ENCODE data around the gene TMX3.

Gene TMX3

DNA sequence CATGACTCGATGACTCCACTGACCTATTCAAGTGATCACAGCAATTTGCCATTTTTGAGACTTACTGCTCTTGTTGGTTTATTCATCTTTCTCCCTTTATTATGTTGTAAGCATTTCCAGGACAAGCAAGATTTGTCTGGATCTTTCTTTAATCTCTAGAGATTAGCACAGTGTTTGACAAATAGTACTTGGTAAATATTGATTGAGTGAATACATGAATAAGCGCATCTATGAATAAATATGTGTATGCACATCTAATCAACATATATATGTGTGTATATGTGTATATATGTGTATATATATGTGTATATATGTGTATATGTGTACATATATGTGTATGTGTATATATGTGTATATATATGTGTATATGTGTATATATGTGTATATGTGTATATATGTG is 7.3 kb downstream of the TMX3 start:
- DNase-seq: no peak

DNA sequence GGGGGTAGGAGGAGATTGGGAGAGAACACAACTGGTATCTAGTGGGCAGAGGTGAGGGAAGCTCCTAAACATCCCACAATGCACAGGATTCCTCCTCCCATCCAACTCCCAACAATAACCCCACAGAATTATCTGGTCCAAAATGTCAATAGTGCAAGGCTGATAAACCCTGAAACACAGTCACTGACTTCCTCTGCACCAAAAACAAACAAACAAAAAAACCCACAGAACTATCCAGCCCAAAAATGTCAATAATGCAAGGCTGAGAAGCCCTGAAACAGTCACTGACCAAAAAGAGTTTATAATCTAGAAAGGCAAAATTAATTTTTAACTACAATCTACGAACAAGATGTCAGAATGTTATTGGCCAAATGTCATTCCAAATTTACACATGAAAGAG is 9.8 kb downstream of the TMX3 start:
- DNase-seq: no peak

DNA sequence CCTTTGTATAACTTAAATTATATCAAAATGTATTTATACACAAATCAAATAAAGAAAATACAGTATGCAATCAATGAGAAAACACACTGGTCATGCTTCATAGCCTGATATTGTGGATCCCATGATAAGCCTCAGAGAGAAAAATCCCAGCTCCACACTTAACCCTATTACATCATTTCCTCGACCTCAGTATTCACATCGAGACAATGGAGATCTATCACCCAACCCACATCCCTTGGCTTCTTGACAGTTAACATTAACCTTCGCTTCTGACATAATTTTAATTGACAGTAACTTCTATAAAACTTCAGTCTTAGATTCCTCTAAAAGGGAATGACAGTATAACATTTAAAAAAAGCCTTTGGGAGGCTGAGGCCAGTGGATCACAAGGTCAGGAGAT is 11.6 kb downstream of the TMX3 start:
- DNase-seq: no peak

DNA sequence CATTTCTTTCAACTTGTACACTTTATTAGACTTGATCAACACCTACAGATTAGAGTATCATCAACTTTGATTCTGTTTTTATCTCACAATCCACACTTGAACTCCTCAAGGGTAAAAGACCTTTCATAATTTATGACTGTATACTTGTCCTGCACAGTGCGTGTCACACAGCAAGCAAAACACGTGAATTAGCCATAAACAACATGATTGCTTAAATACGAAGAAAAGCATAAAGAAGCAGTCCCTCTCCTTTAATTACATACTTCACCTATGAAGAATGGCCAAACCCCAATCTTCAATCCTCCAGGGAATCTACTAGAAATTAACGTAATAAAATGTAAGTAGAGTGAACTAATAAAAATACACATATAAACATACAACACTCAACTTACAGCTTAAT is 13.6 kb downstream of the TMX3 start:
- no peak for DNase-seq

DNA sequence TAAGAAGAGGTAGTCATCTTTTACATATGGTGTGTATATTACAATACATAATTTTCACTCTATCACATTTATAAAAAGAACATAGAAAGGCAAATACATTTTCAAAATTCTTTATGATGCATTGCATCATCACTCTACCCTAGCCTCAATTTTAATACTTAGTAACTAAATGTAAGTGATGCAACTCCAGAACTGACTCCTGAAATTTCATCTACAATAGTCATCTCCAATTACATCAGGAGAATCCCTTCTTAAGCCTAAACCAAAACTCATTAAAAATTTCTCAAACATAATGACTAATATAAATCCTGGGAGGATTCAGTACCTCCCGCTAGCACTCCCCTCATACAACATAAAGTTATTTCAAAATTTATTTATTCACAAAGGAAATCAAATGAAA is 15.9 kb downstream of the TMX3 start:
- no peak for DNase-seq

DNA sequence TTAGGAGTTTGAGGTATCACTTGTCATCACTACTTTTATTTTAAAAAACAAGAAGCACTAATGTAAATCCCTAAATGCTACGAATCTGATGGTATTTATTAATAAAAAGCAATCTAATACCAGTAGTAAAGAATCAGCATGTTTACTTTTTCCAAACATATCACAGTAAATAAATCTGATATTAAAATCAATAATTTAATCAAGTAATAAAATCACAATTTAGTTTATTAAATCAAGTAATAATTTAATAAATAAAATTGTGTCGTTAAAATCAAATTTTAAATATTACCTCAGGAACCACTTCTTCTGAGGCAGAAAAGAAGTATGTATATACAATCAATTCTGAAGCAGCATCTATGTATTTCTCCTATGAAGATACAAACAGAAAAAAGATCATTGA is 18.0 kb downstream of the TMX3 start:
- no peak for DNase-seq

DNA sequence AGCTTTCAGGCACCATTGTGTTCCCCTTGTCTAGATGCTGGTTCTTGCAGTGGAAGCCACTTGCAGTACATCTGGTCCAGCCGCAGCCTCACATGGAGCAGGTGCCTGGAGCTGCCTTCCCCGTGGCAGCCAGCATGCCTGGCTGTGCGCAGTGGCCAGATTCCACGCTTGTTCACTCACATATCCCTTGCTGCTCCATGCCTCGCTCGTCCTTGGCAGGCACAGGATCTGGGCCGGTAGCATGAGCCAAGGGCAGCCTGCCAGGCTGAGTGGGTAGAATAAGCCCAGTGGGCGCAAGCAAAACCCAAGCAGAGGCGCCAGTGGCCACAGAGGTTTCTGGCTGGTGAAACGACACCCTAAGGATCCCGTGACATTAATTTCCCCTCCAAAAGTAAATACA is 20.6 kb downstream of the TMX3 start:
- no peak for DNase-seq

DNA sequence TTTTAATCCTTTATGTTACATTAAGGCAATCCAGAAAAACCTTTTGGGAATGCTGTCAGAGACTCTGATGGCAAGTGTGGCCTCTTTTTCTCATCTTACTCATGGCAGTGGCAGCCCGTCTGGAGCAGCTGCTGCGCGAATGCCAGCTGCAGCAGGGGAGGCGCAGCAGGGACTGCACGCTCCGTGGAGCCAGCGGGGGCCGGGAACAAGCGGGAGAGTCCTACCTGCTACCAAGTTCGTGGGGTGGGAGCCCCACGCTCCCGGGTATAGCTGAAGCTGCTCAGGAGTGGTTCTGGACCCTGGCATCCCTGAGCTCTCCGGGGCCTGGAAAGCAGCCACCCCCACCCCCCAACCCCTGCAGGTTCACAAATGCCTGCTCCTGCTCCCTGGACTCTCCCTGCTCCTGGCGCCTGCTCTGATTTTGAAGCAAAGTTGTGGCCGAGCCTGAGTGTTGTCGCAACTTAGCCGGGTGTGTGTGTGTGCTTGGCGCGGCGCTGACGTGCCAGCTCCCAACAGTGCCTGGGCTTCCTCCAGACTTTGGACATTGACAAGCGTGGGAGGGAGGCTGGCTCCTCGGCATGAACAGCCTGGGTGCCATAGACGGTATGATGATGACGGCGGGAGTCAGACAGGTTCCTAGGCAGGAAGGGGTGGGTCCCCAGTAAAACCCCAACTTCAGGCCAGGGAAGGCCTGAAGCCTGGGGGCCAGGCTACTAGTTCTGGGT is 21.7 kb downstream of the TMX3 start:
- DNase-seq: no peak

DNA sequence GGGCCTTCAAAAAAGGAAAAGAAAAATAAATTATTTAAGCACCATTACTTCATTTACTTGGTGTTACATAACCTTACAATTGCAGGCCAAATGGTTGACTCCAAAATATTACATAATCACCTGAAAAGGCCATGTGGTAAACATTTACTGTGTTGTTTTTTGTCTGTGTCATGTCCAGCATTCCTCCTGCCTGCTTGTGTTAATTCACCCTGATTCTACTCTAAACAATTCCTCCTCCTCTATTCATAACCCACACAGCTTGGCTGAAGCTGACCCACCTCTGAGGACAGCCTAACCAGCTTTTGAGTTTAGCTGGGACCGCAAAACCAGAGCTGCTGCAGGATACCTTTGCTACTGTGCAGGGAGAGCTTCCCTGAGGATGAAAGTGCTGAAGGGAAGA is 35.4 kb downstream of the TMX3 start:
- DNase-seq: no peak

DNA sequence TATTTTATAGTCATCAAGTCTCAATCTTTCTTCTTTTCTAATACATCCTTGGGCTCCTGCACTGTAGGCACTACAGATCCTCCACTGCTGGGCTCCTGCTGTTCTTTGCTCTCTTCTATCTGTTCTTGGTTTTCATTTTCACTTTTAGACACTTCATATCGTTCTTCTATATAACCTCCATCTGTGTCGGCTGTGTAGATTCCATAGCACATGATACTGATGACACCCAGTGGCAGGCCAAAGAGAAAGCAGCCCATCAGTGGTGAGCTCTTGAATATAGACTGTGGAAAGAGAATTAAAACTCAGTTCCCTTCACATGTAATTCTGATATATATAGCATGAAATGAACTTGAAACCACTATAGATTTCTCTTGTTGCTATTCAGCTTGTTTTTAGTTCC is 38.0 kb downstream of the TMX3 start:
- DNase-seq: no peak

DNA sequence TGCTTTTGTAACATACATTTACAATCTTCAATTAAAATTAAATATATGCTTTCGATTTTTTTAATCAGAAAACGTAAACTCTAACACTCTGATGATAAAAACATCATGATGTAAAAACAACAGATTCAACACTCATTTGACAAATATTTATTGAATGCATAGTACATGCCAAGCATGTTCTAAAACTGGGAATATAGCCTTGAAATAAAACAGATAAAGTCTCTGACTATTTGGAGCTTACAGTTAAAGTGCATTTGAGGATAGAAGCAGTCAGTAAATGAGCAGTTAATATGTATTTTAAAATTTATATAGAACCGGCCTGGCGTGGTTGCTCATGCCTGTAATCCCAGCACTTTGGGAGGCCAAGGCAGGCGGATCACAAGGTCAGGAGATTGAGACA is 47.8 kb downstream of the TMX3 start:
- DNase-seq: no peak

DNA sequence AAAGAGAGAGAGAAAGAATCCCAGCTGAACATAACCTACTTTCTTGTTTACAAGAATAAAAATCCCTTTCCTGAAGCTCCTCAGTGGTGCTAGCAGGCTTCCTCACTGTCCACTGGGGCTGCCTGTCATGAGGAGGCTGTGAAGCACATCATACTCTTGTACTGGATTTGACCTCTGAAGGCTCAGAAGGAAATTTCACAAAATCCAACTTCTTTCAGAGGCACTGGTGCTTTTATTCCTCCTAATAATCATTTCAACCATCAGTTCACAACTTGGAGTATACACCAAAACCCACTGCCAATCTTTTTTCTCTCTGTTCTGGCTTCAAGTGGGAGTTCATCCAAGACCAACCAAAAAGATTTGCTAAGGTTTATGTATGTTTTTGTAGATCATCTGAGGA is 48.5 kb downstream of the TMX3 start:
- DNase-seq: no peak

DNA sequence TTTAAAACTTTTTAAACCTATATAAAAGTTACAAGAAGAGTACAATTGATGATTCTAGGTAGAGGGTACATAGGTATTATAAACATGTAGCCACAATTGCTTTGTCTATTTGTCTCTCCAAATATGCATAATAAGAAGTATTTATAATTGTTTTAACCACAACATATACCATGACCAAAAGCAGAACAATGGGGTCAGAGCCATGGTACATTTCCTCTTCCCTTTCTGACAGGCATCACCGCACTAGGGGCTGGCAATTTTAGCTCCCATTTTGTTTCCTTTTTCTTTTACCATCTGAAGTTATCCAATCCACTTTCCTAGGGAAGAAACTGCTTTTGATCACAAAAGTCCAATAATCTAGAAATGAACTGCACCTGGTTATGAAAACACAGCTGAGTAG is 49.3 kb downstream of the TMX3 start:
- DNase-seq: no peak

DNA sequence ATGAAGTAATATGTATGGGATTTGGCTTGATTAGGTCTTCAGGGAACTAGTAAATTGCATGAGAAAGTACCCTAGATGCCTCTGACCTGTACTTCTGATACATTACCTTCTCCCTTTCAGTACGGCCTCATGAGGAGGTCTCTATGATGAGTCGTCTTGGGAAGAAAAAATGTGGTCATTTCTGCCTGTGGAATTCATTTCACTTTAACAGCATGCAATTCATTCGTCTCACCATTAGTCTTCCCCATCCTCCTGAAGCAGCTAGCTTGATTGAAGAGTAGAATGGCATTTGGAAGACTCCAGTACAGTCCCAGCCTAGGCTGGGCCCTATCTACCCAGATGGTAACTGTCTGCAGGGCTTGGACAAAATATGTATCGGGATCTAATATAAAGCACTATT is 52.2 kb downstream of the TMX3 start:
- no peak for DNase-seq

DNA sequence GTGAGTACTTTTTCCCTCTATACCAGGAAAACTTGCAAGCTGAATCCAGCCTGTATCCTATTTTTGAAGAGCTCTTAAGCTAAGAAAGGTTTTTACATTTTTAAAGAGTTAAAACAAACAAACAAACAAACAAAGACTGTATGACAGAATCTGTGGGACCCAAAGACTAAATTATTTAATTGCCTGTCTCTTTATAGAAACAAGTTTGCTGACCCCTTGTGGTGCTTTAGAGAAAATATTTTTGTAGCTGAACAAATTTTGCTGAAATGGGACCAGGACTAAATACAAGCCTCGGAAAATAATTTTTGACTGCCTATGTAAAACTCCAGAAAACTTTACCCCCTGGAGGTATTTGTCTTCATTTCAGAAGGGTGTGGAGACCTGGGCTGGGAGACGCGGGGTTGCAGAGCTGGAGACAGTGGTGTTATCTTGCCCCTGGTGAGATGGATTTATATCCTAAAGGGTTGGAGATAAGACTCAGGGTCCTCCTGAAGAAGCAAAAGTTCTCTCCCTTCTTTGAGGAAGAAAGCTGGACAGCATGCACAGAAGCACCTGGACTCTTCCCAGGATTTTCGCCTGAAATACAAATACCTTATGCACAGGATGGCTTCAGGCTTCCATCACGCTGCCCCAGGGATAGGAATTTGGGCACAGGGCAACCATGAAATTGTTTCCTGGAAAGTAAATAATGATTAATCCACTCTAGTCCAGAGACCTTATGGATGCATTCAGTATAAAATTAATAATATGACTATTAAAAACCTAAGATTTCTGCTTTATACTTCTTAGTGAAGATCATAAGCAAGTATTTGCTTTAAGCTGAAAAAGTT is 54.3 kb downstream of the TMX3 start:
- no peak for DNase-seq

DNA sequence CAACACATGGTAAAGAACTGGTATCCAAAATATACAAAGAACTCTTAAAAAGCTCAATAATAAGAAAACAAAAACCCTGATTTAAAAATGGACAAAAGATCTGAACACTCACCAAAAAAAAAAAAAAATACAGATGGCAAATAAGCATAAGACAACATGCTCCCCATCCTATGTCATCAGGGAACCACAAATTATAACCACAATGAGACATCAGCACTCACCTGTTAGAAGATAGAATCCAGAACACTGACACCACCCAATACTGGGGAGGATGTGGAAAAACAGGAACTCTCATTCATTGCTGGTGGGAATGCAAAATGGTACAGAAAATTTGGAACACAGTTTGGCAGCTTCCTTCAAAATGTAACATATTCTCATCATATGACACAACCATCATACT is 66.7 kb downstream of the TMX3 start:
- no peak for DNase-seq

DNA sequence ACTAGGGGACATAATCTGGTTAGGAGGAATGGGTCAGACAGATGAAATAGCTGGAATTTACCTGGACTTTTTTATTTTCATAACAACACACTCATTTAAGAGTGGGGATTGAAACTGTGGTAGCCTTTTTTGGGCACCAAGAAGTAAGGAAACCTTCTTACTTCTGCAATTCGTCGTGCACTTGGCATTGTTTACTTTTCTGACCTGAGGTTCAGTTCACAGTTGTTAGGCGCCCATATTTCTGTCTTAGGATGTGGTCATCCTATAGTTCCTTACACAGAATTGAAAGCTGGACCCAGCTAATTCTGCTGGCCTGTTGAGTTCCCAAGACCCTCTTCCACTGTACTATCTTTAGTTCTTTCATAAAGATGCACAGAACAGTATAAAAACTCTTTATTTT is 72.9 kb downstream of the TMX3 start:
- no peak for DNase-seq

DNA sequence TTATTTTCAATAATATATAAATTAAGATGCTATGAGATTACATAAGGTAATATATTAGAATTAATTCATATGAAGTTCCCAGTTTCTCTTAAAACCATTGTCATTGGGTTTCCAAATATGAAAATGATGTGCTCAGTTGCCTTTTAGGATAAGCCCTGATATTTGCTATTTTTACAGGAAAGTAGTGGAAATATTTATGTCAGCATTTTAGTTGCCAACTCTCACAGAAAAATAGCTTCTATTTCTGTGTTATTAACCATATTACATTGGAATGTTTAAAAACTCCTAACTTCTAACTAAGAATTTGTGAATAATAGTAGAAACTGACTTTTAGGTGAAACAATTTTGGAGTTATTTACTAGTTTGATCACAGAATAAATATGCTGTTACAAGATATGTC is 74.0 kb downstream of the TMX3 start:
- DNase-seq: no peak

DNA sequence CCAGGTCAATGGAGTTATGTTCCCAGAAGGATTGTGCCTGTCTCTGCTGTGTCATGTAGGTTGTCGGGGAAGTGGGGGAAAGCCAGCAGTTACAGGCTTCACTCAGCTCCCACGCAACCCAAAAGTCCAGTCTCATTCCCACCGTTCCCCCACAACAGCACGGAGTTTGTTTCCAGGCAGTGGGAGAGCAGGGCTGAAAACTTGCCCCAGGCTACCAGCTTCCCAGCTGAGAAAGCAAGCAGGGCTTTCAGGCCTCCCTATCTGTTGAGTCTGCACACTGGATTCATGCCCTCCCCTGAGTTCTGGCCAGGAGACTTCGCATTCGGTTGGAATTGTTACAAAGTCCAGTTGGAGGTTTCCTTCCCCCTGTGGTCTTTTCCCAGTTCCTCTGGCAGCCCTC is 76.3 kb downstream of the TMX3 start:
- no peak for DNase-seq

DNA sequence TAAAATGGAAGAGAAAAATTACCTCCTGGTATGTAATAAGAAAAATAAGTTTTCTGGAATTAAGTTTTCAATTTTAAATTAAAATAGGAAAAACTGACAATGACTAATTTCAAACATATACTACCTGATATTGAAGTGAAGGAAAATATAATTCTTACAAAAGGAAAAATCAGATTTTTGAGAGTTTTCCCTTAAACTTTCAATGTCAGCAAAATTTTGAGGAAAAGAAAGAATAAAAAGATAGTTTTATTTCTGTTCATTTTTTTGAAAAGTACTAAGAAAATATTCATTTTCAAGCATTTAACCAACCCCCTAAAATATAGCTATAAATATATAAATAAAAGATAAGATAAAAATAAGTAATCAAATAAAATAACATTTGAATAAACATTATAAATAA is 87.1 kb downstream of the TMX3 start:
- DNase-seq: no peak
